Mesenchymal stem cell (in vitro differentiated cells and primary cell): ENCODE results near the gene TAF11L2.
A peak's percentile ranks its signal among the peaks of the same experiment; 100 is the strongest.

Source experiments
- DNase-seq: peaks from one replicate; pipeline ENCODE4 v3.0.0-alpha.2; 2013
- H2AFZ ChIP-seq: one replicate; pipeline ENCODE4 v1.6.1; 2013; ENCODE audit warnings: low read depth, mild to moderate bottlenecking, control low read depth, inconsistent platforms, low read length, moderate library complexity
- H2AK5ac ChIP-seq: 2 replicates; pipeline ENCODE4 v1.6.1; 2013; ENCODE audit warnings: low read length, moderate library complexity, mild to moderate bottlenecking, inconsistent platforms; ENCODE audit not compliant: severe bottlenecking
- H2BK120ac ChIP-seq: one replicate; pipeline ENCODE4 v1.6.1; 2013; ENCODE audit warnings: low read depth, mild to moderate bottlenecking, inconsistent platforms, low read length, moderate library complexity
- H2BK12ac ChIP-seq, 2 experiments: one replicate each; pipeline ENCODE4 v1.6.1; 2013; ENCODE audit warnings: inconsistent platforms in 2 of 2, low read length in 2 of 2, mild to moderate bottlenecking in 2 of 2, moderate library complexity in 2 of 2, control low read depth in 1 of 2
- H2BK15ac ChIP-seq: one replicate; pipeline ENCODE4 v1.6.1; 2013; ENCODE audit warnings: mild to moderate bottlenecking, low read depth, inconsistent platforms; ENCODE audit not compliant: poor library complexity, severe bottlenecking
- H2BK5ac ChIP-seq: 2 replicates; pipeline ENCODE4 v1.6.1; 2013; ENCODE audit warnings: low read depth, mild to moderate bottlenecking, low read length, control low read depth, inconsistent platforms; ENCODE audit not compliant: poor library complexity, severe bottlenecking
- H3K14ac ChIP-seq, 2 experiments: one replicate each; pipeline ENCODE4 v1.6.1; 2013; ENCODE audit warnings: inconsistent platforms in 2 of 2, low read length in 2 of 2, control low read depth in 1 of 2, mild to moderate bottlenecking in 1 of 2, moderate library complexity in 1 of 2
- H3K18ac ChIP-seq, 2 experiments: one replicate each; pipeline ENCODE4 v1.6.1; 2013; ENCODE audit warnings: inconsistent platforms in 2 of 2, low read length in 2 of 2, control low read depth in 1 of 2, low read depth in 1 of 2, mild to moderate bottlenecking in 1 of 2
- H3K23ac ChIP-seq, 2 experiments: one replicate each; pipeline ENCODE4 v1.6.1; 2013; ENCODE audit warnings: inconsistent platforms in 2 of 2, low read length in 2 of 2, mild to moderate bottlenecking in 2 of 2, moderate library complexity in 2 of 2, control low read depth in 1 of 2
- H3K27ac ChIP-seq: 2 replicates; pipeline ENCODE4 v1.5.1; 2013; ENCODE audit warnings: mild to moderate bottlenecking, moderate library complexity, low read length, control low read depth, inconsistent platforms; ENCODE audit not compliant: poor library complexity, severe bottlenecking
- H3K27me3 ChIP-seq, 2 experiments: 2 replicates each; pipeline versions ENCODE4 v1.6.1 to v1.7.0; 2013; ENCODE audit warnings: low read length in 2 of 2, mild to moderate bottlenecking in 2 of 2, moderate library complexity in 2 of 2, control low read depth in 1 of 2, inconsistent platforms in 1 of 2; ENCODE audit not compliant: control insufficient read depth in 1 of 2, insufficient read depth in 1 of 2
- H3K36me3 ChIP-seq, 2 experiments: 2 replicates each; pipeline versions ENCODE4 v1.6.1 to v1.7.0; 2013; ENCODE audit warnings: low read length in 2 of 2, control low read depth in 1 of 2, inconsistent platforms in 1 of 2, low read depth in 1 of 2, mild to moderate bottlenecking in 1 of 2; ENCODE audit not compliant: insufficient read depth in 2 of 2, control insufficient read depth in 1 of 2
- H3K4ac ChIP-seq, 2 experiments: one replicate each; pipeline ENCODE4 v1.6.1; 2013; ENCODE audit warnings: inconsistent platforms in 2 of 2, low read length in 2 of 2, mild to moderate bottlenecking in 2 of 2, moderate library complexity in 2 of 2, control low read depth in 1 of 2, low read depth in 1 of 2
- H3K4me1 ChIP-seq: 2 replicates; pipeline ENCODE4 v1.6.1; 2013; ENCODE audit warnings: low read depth, low read length, control low read depth; ENCODE audit not compliant: control insufficient read depth, insufficient read depth
- H3K4me2 ChIP-seq: 2 replicates; pipeline ENCODE4 v1.6.1; 2013; ENCODE audit warnings: low read length, mild to moderate bottlenecking, inconsistent platforms; ENCODE audit not compliant: poor library complexity, severe bottlenecking
- H3K4me3 ChIP-seq, 2 experiments: 2 replicates each; pipeline versions ENCODE4 v1.5.1 to v1.7.0; 2013; ENCODE audit warnings: low read length in 2 of 2, mild to moderate bottlenecking in 2 of 2, control low read depth in 1 of 2, low read depth in 1 of 2; ENCODE audit not compliant: insufficient read depth in 1 of 2
- H3K79me1 ChIP-seq: replicated peaks from 2 replicates; pipeline ENCODE4 v1.6.1; 2013; ENCODE audit warnings: mild to moderate bottlenecking, control low read depth, low read length, inconsistent platforms; ENCODE audit not compliant: poor library complexity, severe bottlenecking
- H3K9ac ChIP-seq: 2 replicates; pipeline ENCODE4 v1.7.0; 2013; ENCODE audit warnings: mild to moderate bottlenecking, low read length, moderate library complexity
- H3K9me3 ChIP-seq: 2 replicates; pipeline ENCODE4 v1.7.0; 2013; ENCODE audit warnings: mild to moderate bottlenecking, low read length; ENCODE audit not compliant: control insufficient read depth
- H4K8ac ChIP-seq: one replicate; pipeline ENCODE4 v1.6.1; 2013; ENCODE audit warnings: inconsistent platforms, mild to moderate bottlenecking, low read length, moderate library complexity
- H4K91ac ChIP-seq: one replicate; pipeline ENCODE4 v1.6.1; 2013; ENCODE audit warnings: mild to moderate bottlenecking, low read length, inconsistent platforms
- WGBS: methylation state at CpG from one replicate; pipeline ENCODE4 v1.1.7; 2013; ENCODE audit warnings: mixed read lengths; 5-methylcytosine and 5-hydroxymethylcytosine counted together

Gene TAF11L2

GRCh38 chr5:17477043-17477442, 21.0 kb upstream of the TAF11L2 start:
- no peak overlapping the region for H2BK12ac ChIP-seq
- H3K18ac ChIP-seq, result no peak overlapping the region
- 81% methylated on average over 3 of the region's 3 CpGs for WGBS
- no peaks in the 10 kb centered on the region for H3K4me1 ChIP-seq
- H4K91ac ChIP-seq, result no peak overlapping the region
- no peak overlapping the region for H3K4me2 ChIP-seq
- H3K27ac ChIP-seq, result no peak overlapping the region
- H3K4ac ChIP-seq, result no peak overlapping the region
- H3K9ac ChIP-seq, result no peak overlapping the region
- H2BK5ac ChIP-seq, result no peak overlapping the region
- no peak overlapping the region for H2BK120ac ChIP-seq
- H3K23ac ChIP-seq, result no peak overlapping the region
- no peaks in the 10 kb centered on the region for H3K27me3 ChIP-seq
- no peaks in the 10 kb centered on the region for H3K79me1 ChIP-seq
- no peaks in the 10 kb centered on the region for H3K9me3 ChIP-seq
- H3K36me3 ChIP-seq, result no peaks in the 10 kb centered on the region
- no peak overlapping the region for H2AK5ac ChIP-seq
- no peak overlapping the region for H2BK15ac ChIP-seq
- no peak overlapping the region for H4K8ac ChIP-seq
- H3K14ac ChIP-seq, result no peak overlapping the region
- H2AFZ ChIP-seq, result no peak overlapping the region
- H3K4me3 ChIP-seq, result no peak overlapping the region
- no peak for DNase-seq

- Histone ChIP-seq H3K4me3 (no peak overlapping the region), H3K18ac (no peak overlapping the region), H3K23ac (no peak overlapping the region), H4K91ac (no peak overlapping the region), H2BK5ac (no peak overlapping the region), H3K36me3 (no peaks in the 10 kb centered on the region), H3K14ac (peak overlapping the region in 1 of 2 experiments; percentile 65), H4K8ac (no peak overlapping the region), H3K4me2 (no peak overlapping the region), H2BK120ac (no peak overlapping the region), H3K27ac (no peak overlapping the region), H3K4ac (no peak overlapping the region), H2AFZ (no peak overlapping the region), H3K9me3 (no peaks in the 10 kb centered on the region), H3K79me1 (no peaks in the 10 kb centered on the region), H3K27me3 (no peaks in the 10 kb centered on the region), H3K4me1 (no peaks in the 10 kb centered on the region), H3K9ac (no peak overlapping the region), H2AK5ac (no peak overlapping the region), H2BK15ac (no peak overlapping the region), H2BK12ac (no peak overlapping the region)
- 66% methylated on average over 7 of the region's 7 CpGs for WGBS
- no peak for DNase-seq
Measured at GRCh38 chr5:17477573-17478265, 20.3 kb upstream of the TAF11L2 start.

GRCh38 chr5:17481378-17481777, 16.7 kb upstream of the TAF11L2 start:
- Histone ChIP-seq H3K27ac (no peak overlapping the region), H3K4ac (no peak overlapping the region), H2BK12ac (no peak overlapping the region), H3K18ac (no peak overlapping the region), H2BK15ac (no peak overlapping the region), H2BK5ac (no peak overlapping the region), H3K23ac (no peak overlapping the region), H2BK120ac (no peak overlapping the region), H3K4me2 (no peak overlapping the region), H3K79me1 (no peaks in the 10 kb centered on the region), H3K4me3 (no peak overlapping the region), H2AFZ (no peak overlapping the region), H3K27me3 (no peaks in the 10 kb centered on the region), H3K9me3 (no peaks in the 10 kb centered on the region), H3K14ac (no peak overlapping the region), H3K36me3 (no peaks in the 10 kb centered on the region), H3K4me1 (no peaks in the 10 kb centered on the region), H4K8ac (no peak overlapping the region), H4K91ac (no peak overlapping the region), H2AK5ac (no peak overlapping the region), H3K9ac (no peak overlapping the region)
- no peak for DNase-seq
- 77% methylated on average over 3 of the region's 4 CpGs for WGBS

- H3K9me3 ChIP-seq, result no peaks in the 10 kb centered on the region
- no peaks in the 10 kb centered on the region for H3K4me1 ChIP-seq
- H2BK15ac ChIP-seq, result no peak overlapping the region
- DNase-seq, result no peak
- H2AK5ac ChIP-seq, result no peak overlapping the region
- WGBS, result no CpG with 5 or more reads among the region's 2 CpGs
- no peak overlapping the region for H2AFZ ChIP-seq
- H3K18ac ChIP-seq, result no peak overlapping the region
- no peaks in the 10 kb centered on the region for H3K79me1 ChIP-seq
- no peaks in the 10 kb centered on the region for H3K36me3 ChIP-seq
- no peak overlapping the region for H3K4me3 ChIP-seq
- H3K27ac ChIP-seq, result no peak overlapping the region
- no peak overlapping the region for H3K14ac ChIP-seq
- no peak overlapping the region for H3K4ac ChIP-seq
- no peaks in the 10 kb centered on the region for H3K27me3 ChIP-seq
- H3K4me2 ChIP-seq, result no peak overlapping the region
- no peak overlapping the region for H2BK120ac ChIP-seq
- no peak overlapping the region for H4K91ac ChIP-seq
- H2BK12ac ChIP-seq, result no peak overlapping the region
- no peak overlapping the region for H4K8ac ChIP-seq
- H3K23ac ChIP-seq, result no peak overlapping the region
- H2BK5ac ChIP-seq, result no peak overlapping the region
- H3K9ac ChIP-seq, result no peak overlapping the region
Measured at GRCh38 chr5:17482790-17483189, 15.2 kb upstream of the TAF11L2 start.
